ENCODE results near the gene XPO1.
"Not testable (repeated sequence)": the region's sequence is repeated elsewhere in the genome, so short reads cannot be mapped to it uniquely, and the experiment has no call there.

Gene XPO1, protein sequence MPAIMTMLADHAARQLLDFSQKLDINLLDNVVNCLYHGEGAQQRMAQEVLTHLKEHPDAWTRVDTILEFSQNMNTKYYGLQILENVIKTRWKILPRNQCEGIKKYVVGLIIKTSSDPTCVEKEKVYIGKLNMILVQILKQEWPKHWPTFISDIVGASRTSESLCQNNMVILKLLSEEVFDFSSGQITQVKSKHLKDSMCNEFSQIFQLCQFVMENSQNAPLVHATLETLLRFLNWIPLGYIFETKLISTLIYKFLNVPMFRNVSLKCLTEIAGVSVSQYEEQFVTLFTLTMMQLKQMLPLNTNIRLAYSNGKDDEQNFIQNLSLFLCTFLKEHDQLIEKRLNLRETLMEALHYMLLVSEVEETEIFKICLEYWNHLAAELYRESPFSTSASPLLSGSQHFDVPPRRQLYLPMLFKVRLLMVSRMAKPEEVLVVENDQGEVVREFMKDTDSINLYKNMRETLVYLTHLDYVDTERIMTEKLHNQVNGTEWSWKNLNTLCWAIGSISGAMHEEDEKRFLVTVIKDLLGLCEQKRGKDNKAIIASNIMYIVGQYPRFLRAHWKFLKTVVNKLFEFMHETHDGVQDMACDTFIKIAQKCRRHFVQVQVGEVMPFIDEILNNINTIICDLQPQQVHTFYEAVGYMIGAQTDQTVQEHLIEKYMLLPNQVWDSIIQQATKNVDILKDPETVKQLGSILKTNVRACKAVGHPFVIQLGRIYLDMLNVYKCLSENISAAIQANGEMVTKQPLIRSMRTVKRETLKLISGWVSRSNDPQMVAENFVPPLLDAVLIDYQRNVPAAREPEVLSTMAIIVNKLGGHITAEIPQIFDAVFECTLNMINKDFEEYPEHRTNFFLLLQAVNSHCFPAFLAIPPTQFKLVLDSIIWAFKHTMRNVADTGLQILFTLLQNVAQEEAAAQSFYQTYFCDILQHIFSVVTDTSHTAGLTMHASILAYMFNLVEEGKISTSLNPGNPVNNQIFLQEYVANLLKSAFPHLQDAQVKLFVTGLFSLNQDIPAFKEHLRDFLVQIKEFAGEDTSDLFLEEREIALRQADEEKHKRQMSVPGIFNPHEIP (N-terminal part only)

DNA sequence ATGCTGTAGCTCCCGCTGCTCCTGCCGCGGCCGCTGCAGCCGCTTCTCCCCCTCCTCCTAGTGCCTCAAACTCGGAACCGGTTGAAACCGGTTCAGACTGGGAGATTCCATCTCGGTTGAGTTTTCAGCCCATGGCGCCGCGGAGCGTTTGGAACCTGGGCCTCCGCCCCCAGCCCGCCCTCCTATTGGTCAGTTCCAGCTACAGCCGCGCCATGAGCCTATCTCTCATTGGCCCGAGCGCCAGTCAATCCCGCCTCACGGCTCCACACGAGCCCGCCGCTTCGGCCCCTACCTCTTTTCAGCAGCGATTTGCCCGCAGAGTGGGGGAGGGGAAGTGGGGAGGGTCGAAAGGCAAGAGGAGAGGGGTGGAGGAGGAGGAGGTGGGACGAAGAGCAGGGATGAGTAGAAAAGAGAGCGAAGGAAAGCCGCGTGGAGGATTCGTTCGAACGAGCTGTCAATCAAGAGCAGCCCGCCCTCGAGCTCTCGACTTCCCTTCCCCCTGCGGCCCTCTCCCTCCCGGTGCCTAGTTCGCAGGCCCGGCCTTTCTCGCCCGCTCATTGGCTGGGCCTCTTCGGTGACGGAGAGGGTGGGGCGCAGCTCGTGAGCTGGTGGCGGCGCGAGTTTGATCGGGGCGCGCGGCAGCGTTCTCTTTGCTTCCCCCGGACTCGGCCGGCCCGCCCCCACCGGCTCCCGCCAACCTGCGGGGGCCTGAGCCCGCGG, at the start of gene XPO1:
Gene XPO1, minus strand, starts transcription at position 157 of the 720 bp plus-strand sequence. CDS start 4,459 bp downstream, outside the sequence.
- peak; percentile 99 for DNase-seq (ENCODE audit: low read depth, low spot score)

DNA sequence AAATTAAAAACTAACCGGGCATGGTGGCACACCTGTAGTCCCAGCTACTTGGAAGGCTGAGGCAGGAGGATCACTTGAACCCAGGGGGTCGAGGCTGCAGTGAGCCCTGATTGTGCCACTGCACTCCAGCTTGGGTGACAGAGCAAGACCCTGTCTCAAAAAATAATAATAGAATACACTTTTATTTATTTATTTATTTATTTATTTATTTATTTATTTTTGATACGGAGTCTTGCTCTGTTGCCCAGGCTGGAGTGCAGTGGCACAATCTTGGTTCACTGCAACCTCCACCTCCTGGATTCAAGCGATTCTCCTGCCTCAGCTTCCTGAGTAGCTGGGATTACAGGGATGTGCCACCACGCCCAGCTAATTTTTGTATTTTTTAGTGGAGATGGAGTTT, 48.8 kb upstream of the XPO1 start:
- DNase-seq (ENCODE audit: low read depth, low spot score), result not testable (repeated sequence)

DNA sequence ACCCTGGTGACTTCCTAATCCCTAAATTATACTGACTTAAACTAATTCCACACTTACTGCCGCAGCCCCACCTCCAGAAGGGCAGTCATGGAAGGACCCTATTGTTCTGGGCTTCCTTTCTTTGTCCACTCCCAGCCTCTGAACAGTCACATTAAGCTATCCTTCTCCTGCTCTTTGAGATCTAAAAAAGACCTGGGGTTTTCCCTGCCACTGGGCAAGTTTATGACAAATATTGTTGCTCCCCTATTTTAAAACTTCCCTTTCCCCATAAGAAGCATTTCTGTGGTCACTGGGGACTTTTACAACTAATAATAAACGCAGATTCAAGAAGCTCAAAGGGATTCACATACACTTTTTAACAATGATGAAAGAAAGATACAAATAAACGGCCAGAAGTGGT, 47.2 kb upstream of the XPO1 start:
- DNase-seq (ENCODE audit: low read depth, low spot score), result no peak

DNA sequence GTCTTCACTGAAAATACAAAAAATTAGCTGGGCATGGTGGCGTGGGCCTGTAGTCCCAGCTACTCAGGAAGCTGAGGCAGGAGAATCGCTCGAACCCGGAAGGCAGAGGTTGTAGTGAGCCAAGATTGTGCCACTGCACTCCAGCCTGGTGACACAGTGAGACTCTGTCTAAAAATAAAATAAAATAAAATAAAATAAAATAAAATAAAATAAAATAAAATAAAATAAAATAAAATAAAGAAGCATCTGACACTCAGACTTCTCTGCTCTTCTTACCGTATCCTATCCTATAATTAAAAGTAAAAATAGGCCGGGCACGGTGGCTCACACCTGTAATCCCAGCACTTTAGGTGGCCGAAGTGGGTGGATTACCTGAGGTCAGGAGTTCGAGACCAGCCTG, 46.2 kb upstream of the XPO1 start:
- DNase-seq (ENCODE audit: low read depth, low spot score), result not testable (repeated sequence)

DNA sequence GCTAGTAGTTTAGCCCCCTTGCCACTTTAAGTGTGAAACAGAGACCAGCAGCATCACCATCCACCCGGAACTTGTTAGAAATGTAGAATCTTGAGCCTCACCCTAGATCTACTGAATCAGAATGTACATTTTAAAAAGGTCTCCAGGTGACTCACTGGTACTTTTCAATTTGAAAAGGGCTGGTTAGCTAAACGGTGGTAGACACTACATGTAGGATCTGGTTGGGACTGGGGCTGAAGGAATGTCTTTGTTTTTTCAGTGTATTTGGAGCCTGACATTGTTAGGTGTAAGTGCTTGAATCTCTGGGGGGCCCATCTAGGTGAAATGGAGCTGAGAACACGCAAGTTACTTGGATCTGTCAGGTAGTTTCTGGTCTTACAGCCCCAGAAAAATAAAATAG, 44.0 kb upstream of the XPO1 start:
- DNase-seq (ENCODE audit: low read depth, low spot score), result no peak

DNA sequence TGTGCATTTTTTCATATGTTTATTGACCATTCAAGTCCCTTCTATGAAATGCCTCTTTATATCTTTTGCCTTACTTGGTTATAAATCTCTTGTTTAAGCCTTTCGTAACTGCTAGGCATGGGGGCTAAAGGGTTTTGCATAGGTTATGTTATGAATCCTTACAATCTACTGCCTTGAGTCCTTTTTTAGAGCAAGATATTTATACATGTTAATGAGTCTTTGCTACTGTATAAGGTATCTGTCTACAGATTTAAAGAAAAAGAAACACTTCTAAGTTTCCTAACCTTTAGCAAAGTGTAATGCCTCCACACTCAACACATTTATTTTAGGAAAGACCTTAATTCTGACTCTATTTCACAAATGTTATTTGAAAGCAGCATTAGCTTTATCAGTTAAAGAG, 43.6 kb upstream of the XPO1 start:
- DNase-seq (ENCODE audit: low read depth, low spot score), result no peak

DNA sequence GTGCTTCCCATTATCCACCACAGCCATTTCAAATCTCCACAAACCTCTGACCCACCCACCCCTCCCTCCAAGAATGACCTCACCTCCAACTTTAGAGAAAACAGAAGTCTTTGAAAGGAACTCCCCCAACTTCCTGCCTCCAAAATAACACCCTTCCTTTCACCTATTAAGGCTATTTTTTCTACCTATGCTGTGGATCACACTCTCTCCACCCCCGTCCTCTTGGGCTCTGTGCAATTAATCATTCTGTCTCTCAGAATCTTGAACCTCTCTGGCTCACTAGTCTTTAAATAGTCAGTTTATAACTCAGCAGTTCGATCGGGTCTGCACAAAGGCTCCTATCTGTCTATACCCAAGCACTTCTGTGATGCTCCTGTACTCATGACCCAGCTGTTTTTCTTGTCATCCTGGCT, 37.3 kb upstream of the XPO1 start:
- no peak for DNase-seq (ENCODE audit: low read depth, low spot score)

DNA sequence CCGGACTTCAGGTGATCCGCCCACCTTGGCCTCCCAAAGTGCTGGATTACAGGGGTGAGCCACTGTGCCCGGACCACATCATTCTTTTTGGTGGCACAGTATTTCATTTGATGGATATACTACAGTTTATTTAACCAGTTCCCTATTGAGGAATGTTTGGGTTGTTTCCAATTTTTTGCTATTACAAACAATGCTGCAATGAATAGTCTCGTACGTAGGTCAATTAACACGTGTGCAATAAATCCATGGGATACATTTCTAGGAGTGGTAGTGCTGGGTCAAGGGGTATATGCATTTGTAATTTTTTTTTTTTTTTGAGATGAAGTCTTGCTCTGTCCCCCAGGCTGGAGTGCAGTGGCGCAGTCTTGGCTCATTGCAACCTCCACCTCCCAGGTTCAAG, 28.4 kb upstream of the XPO1 start:
- DNase-seq (ENCODE audit: low read depth, low spot score), result no peak

DNA sequence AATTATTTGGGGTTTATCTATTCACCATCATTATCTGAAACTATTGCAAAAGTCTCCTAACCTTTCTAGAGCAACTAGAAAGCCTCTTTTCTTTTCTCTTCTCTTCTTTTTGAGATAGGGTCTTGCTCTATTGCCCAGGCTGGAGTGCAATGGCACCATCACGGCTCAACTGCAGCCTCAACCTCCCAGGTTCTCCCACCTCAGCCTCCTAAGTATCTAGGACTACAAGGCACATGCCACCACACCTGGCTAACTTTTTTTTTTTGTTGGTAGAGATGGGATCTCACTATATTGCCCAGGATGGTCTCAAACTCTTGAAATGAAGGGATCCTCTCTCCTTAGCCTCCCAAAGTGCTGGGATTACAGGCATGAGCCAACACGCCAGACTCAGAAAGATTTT, 24.5 kb upstream of the XPO1 start:
- DNase-seq (ENCODE audit: low read depth, low spot score), result no peak

DNA sequence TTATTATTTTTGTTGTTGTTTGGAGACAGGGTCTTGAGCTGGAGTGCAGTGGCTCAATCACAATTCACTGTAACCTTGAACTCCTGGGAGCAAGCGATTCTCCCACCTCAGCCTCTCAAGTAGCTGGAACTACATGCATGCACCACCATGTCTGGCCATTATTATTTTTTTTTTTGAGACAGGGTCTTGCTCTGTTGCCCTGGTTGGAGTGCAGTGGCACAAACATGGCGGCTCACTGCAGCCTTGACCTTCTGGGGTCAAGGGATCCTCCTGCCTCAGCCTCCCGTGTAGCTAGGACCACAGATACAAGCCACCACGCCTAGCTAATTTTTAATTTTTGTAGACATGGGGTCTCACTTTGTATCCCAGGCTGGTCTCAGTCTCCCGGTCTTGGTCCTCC, 20.0 kb upstream of the XPO1 start:
- DNase-seq (ENCODE audit: low read depth, low spot score), result no peak

DNA sequence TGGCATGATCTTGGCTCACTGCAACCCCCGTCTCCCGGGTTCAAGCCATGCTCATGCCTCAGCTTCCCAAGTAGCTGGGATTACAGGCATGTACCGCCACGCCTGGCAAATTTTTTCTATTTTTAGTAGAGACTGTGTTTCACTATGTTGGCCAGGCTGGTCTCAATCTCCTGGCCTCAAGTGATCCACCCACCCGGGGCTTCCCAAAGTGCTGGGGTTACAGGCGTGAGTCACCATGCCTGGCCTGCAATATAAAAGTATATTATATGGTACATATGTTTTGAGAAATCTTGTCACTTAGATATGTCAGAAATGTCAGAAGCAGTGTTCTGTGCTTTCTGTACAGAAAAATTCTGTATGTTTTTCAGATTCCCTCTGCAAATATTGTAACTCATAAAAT, 19.2 kb upstream of the XPO1 start:
- no peak for DNase-seq (ENCODE audit: low read depth, low spot score)

DNA sequence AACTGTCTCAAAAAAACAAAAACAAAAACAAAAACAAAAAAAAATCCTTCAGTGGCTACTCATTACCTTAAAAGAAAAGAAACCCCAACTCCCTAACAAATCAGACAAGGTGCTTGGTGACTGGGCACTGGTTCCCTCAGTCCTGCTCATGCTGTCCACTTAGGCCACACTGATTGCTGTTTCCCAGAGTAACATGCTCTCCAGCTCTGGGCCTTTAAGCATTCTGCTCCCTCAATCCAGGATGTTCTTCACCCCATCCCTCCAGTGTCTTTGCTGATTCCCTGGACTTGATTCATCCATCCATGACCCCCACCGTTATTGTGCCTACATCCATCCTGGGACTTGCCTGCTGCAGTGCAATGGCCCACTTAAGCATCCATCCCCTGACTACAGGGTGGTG, 16.4 kb upstream of the XPO1 start:
- DNase-seq (ENCODE audit: low read depth, low spot score), result no peak

DNA sequence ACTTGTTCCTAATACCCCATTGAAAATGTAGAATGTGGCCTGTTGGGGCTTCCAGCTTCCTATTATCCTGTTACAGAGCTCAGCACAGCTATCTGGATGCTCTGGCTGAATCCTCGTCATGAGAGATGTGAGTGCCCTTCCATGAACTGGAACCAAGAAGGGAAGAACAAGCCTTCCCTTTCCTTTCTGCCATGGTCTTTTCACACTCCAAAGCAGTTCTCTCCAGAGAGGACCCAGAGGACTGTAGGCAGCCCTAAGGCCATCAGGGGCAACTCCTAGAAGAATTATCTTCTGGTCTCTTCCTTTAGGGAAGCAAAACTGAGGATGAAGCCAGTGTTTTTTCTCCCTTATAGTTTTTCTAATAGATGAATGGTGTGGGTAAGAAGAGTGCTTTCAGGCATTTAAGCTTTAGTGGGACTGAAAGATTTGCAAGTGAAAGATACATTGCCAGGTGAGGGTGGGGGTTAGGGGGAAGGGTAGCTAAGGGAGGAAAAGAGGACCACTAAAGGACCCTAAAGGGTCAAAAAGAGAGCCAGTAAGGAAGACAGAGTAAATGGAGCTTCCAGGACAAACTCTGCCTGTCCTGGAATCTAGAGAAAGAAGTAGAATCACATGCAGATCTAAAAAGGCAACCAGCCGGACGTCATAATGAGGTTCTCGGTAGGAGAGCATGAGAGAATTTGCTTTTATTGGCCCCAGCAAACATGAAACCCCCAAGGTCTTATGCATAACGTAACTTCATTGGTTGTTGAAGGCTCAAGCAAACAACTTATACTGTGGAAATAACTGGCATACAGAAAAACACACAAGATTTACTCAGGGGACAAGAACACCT, 12.4 kb upstream of the XPO1 start:
- DNase-seq (ENCODE audit: low read depth, low spot score), result no peak

DNA sequence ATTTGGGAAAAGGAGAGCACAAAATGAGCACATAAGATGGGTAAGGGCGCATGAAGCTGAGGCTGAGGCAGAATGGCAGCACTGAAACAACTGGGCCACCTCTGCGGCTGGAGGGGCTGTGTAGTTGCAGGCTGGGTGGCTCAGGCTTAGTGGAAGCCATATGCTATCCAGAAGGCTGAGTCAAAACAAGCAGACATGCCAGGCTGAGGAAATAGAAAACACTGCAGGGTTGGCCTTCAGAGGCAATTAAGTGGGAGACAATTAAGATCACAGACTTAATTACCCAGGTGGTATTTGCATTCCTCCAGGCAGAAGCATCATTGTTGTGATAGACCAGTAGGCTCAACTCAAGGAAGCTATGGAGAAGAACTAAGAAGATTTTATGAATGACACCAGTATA, 11.4 kb upstream of the XPO1 start:
- DNase-seq (ENCODE audit: low read depth, low spot score), result no peak

DNA sequence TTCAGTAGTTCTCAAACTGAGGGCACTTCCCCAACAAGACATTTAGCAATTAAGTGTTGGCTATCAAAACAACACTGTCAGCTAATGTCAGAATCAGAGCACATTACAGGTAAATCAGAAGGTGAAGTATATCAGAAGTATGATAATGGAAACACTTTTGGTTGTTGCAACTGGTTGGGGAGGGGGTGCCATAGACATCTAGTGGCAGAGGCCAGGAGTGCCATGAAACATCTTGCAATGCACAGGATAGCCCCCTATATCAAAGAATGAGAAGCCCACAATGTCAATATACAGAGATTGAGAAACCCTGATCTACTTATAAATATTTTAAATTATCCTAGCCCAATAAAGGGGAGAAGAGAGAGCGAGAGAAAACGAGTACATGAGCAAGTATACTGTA, 4.9 kb upstream of the XPO1 start:
- no peak for DNase-seq (ENCODE audit: low read depth, low spot score)

DNA sequence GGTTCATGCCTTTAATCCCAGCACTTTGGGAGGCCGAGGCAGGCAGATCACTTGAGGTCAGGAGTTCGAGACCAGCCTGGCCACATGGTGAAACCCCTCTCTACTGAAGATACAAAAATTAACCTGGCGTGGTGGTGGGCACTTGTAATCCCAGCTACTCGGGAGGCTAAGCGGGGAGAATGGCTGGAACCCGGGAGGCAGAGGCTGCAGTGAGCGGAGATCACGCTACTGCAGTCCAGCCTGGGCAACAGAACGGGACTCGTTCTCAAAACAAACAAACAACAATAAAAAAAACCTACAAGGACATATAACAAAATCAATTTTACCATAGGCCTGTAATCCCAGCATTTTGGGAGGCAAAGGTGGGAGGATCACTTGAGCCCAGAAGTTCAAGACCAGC, 2.0 kb upstream of the XPO1 start:
- DNase-seq (ENCODE audit: low read depth, low spot score), result not testable (repeated sequence)

DNA sequence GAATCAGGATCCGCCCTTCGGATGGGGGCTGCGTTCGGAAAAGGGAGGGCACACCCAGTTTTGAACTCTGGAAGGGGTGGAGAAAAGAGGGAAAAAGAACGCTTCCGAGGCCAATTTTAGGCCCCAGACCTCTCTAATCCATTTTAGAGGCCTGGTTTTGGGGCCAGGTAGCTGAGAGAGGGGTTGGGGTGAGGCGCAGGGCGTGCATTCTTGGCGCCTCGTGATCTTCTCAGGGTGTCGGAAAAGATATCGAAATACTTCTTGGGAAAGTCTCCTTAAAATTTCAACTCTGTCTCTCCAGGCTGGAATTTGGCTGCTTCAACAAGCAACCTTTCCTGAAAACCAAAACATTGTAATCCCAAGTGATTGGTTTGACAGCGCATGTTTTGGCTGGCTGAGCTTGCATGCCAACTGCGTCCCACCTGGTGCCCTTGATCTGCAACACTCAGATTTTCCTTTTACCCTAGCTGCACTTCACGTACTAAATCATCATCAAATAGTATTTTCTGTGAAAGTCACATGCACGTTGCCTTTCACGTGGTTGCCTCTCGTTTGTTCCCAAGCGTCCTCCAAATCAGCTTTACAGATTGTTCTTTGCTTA, 864 bp upstream of the XPO1 start:
- peak; percentile 47 for DNase-seq (ENCODE audit: low read depth, low spot score)

DNA sequence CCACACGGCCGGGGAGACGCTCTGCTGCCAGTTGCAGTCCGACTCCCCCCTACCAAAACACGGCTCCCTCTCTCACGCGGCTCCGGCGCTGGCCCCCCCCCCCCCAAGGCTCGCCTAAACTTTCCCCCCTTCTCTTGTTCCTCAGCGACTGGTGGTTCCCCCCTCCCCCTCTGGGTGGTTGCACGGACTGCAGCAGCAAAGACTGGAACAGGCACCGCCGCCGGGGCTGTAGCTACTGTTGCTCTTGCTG, 281 bp downstream of the XPO1 start:
- no peak for DNase-seq (ENCODE audit: low read depth, low spot score)

DNA sequence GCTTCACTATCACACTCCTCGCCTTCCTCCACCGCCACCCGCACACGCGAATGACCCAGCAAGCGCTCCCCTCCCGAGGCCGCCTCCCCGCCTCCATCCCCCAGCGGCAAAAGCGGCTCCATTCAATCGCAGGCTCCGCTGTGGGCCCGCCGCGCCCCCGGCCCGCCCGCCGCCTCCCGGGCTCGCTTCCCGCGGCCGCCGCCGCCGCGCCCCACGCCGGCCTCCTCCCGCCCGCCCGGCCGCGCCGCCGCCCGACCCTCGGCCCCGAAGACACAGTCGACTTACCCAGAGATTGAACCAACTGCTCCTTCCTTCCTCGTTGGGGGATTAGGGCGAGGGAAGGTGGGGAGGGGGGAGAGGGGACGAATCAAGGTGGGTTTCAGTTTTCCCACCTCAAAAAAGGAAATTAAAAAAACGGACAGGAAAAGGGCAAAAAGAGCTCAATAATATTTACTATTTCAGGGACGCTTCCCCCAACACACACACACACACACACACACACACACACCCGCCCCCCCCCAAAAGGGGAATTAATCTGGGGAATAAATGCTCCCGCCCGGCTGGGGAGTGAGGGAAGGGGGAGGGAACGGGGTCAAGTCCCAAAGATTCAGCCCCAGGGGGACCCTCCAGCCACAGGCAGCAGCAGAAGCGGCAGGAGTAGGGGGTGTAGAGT, 743 bp downstream of the XPO1 start:
- DNase-seq (ENCODE audit: low read depth, low spot score), result peak; percentile 10

DNA sequence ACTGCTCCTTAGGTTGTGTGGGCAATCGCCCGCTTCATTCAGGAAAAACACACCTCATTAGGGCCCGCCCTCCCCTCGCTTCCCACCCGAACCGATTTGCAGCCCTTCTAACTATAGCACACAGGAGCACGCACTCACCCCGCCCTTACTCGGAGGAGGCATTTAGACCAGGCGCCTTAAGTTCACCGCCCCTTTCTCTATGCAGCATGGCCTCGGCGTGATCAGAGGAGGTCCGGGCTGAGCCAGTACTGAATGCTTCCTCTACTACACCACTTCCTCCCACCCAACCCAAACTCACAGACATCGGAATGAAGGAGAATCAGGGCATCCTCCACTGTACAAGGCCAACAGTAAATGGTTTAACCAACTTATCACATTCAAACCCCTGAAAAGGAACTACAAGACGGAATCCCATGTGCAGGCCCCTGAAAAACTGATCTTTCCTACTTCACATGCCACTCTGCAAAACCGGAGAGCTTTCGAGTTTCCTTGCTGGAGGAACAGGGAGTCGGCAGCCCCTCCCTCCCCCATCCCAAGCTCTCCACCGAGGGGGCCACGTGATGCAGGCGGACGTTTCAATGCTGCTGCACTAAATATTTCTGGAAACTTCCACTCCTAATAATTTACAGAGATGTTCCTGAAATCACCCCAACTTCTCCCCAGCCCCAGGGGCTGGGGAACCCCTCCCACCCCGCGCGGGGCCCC, 1.4 kb downstream of the XPO1 start:
- DNase-seq (ENCODE audit: low read depth, low spot score), result peak; percentile 70

All from activated naive CD8-positive, alpha-beta T cell treated with anti-CD3 and anti-CD28 coated beads, Interleukin-2, amount 50 U/mL, for 16 hours (primary cell).